ENCODE measurements around the gene GAL3ST2.

Gene GAL3ST2

DNA sequence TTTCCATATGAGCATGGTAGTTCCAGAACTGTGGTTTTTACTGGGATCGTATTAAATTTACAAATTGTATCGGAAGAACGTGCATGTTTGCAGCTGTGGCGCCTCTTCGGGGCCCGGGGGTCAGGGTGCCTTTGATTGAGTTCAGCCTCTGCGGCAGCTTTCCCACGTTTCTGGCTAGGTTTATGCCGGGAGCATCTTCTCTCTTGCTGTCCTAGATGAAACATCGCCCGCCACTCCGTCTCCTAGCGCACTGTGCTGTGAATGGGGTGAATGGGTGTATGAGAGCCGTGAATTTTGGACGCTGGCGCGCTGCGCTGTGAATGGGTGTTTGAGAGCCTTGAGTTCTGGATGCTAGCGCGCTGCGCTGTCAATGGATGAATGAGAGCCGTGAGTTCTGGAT lies 69.8 kb downstream of the GAL3ST2 start:
- DNase-seq (ENCODE audit: low read depth) = no peak

DNA sequence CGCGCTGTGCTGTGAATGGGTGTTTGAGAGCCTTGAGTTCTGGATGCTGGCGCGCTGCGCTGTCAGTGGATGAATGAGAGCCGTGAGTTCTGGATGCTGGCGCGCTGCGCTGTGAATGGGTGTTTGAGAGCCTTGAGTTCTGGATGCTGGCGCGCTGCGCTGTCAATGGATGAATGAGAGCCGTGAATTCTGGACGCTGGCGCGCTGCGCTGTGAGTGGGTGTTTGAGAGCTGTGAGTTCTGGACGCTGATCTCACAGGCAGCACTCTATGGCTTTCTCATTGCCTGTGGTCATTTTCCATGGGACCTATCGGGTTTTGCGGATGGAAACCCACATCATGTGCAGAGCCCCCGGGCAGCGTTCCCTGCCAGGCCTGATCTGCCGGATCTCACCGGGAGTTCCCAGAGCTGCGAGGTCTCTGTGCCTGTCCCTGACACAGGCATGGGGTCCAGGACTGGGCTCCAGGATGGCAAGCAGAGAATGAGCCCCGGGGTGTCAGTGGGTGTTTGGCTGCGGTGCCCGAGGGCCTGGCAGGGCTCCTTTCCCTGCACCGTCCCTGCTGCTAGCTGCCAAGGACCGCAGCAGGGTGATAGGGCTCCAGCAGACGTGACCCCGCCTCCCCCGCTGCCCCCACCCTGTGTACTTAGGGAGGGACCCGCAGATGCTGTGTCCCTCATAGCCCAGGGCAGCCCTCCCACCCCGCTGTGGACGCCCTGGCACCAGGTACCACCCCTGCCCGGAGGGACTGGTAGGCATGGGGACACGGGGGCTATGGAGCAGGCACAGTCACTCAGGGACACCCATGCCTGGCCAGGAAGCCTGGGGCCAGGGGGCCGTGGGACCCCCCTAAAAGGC lies 72.4 kb downstream of the GAL3ST2 start:
- DNase-seq (ENCODE audit: low read depth) = no peak

GRCh38 chr2:241849616-241850543 lies 73.3 kb downstream of the GAL3ST2 start:
- DNase-seq (ENCODE audit: low read depth) = no peak

GRCh38 chr2:241850544-241851324 lies 74.1 kb downstream of the GAL3ST2 start:
- no peak for DNase-seq (ENCODE audit: low read depth)

DNA sequence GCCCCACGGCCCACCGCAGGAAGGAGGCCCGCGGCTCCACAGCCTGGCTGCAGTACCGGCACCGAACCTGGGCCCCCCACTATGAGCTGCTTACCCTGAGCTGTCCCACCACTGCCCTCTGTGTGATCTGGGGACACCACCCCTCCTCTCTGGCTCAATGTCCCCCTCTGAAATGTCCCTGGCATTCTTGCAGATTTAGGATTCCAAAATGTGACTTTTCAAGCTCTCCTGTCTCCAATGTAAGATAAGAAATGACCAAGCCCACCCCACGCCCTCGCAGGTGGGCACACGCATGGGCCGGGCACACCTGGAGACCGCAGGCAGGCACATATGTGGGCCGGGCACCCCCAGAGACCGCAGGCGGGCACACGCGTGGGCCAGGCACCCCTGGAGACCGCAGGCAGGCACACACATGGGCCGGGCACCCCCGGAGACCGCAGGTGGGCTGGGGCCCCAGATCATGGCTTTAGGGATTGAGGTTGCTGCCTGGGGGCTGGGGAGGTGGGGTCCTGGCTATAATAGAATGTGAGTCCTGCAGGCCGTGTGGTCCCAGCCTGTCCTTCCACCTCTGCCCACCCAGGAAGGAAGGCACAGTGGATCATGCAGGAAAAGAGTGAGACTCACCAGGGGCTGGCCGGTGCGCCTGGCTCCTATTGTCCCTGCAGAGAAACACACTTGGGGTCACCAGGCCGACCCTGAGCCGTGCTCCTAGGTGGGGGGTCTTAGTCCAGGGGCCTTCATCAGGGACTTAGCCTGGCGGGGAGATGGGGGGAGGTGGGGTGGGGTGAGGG lies 74.9 kb downstream of the GAL3ST2 start:
- no peak for DNase-seq (ENCODE audit: low read depth)

- no peak for DNase-seq (ENCODE audit: low read depth)
These were observed 75.7 kb downstream of the GAL3ST2 start for GRCh38 chr2:241852116-241852980.

GRCh38 chr2:241852981-241853631 lies 76.5 kb downstream of the GAL3ST2 start:
- no peak for DNase-seq (ENCODE audit: low read depth)
